Parietal lobe (tissue), 2 donors: ENCODE results near the gene ARSH. TPM values are rescaled to one million over a fixed set of nuclear protein-coding genes. Genes with fewer than 3 reads are reported as not detected.

ENCODE experiments used
- small RNA-seq: library from RNA; depleted of rRNA; stranded (forward); fragments of <200 nt; gene quantifications from one replicate; pipeline ENCODE3, GENCODE V24; 2014; ENCODE audit warnings: low replicate concordance
- total RNA-seq: library from RNA; depleted of rRNA; stranded (reverse); fragments of >200 nt; gene quantifications from one replicate; pipeline ENCODE4 v1.2.3, GENCODE V29; 2014

ARSH gene
- not detected for total RNA-seq

GRCh38 chrX:3006495-3006894 is at the start of gene ARSH:
ARSH (plus strand) TSS chrX:3006546; CDS start chrX:3006613, 67 bp downstream.

Small RNA genes lying within 50 kb of the gene (small RNA-seq; reads per million reads assigned to genes)
- gene RN7SL578P, result not detected

Other genes with a start within 250 kb of the ARSH start
- 5.6 TPM for gene GYG2, start 177.6 kb upstream of the ARSH start, total RNA-seq
- gene ARSD, start 77.2 kb upstream of the ARSH start, total RNA-seq, result 10.3 TPM
- gene ARSF, start 34.9 kb downstream of the ARSH start, total RNA-seq, result 2.5 TPM